ENCODE measurements around the gene CRISP1. TPM values are rescaled to one million over a fixed set of nuclear protein-coding genes. Genes with fewer than 3 reads are reported as not detected.

Gene CRISP1
- total and polyA plus RNA-seq, 2 of the 4 experiments (the other 2 are of a cell fraction) = not detected

GRCh38 chr6:49841424-49841823, 24.9 kb downstream of the CRISP1 start:
- intact Hi-C loops (cut with micrococcal nuclease) (no loop called here), dilution Hi-C loops (cut with HindIII; ENCODE audit: low sequenced_read_pairs, unreplicated experiment) (no loop called here), in situ Hi-C loops (cut with MboI; ENCODE audit: low sequenced_read_pairs) (loop anchor here (25.0 kb wide), 1 partner anchor 304 kb away; no protein-coding TSS in a partner anchor)
- no TSS peak for BruUV-seq (replicated peaks)
- Histone ChIP-seq H2BK5ac (ENCODE audit: low read depth, low read length, poor library complexity, severe bottlenecking) (no peak overlapping the region), H3K4ac (ENCODE audit: low read depth, low read length) (no peak overlapping the region), H3K4me2 (ENCODE audit: low read depth, low read length) (no peak overlapping the region), H3K4me3 (ENCODE audit: insufficient read depth, low read depth, low read length) (no peak overlapping the region), H3K23ac (ENCODE audit: low read depth, low read length) (no peak overlapping the region), H4K20me1 (ENCODE audit: insufficient read depth, low read length) (no peaks in the 10 kb centered on the region), H3K9me3 (ENCODE audit: control insufficient read depth, insufficient read depth, low read length) (no peaks in the 10 kb centered on the region), H4K8ac (ENCODE audit: low read depth in 2 of 2, low read length in 2 of 2) (no peak overlapping the region), H2BK20ac (ENCODE audit: low read depth, low read length) (no peak overlapping the region), H3K4me1 (ENCODE audit: control insufficient read depth, insufficient read depth, low read length) (no peaks in the 10 kb centered on the region), H2BK15ac (ENCODE audit: low read depth, low read length) (no peak overlapping the region), H3K9me1 (ENCODE audit: insufficient read depth, low read length) (no peaks in the 10 kb centered on the region), H3K18ac (ENCODE audit: low read depth, low read length) (no peak overlapping the region), H3K27ac (ENCODE audit: insufficient read depth, low read length) (no peak overlapping the region), H3K14ac (replicated peaks; ENCODE audit: low read depth, low read length) (no peak overlapping the region), H2AK5ac (ENCODE audit: low read depth, low read length) (no peak overlapping the region), H4K5ac (ENCODE audit: low read depth, low read length) (no peak overlapping the region), H4K91ac (ENCODE audit: insufficient read depth, low read depth, low read length) (no peak overlapping the region), H3K27me3 (ENCODE audit: control insufficient read depth, insufficient read depth, low read length) (no peaks in the 10 kb centered on the region), H3K56ac (ENCODE audit: extremely low read depth, insufficient read depth, low read length) (no peak overlapping the region), H2AFZ (replicated peaks; ENCODE audit: low read length, poor library complexity) (no peak overlapping the region), H3K9ac (ENCODE audit: low read depth, low read length) (no peak overlapping the region), H3K36me3 (ENCODE audit: control insufficient read depth, insufficient read depth, low read length) (no peaks in the 10 kb centered on the region), H2AK9ac (replicated peaks; ENCODE audit: low read depth, low read length, poor library complexity) (no peak overlapping the region), H2BK120ac (ENCODE audit: low read depth, low read length) (no peak overlapping the region), H3K79me1 (ENCODE audit: low read depth in 1 of 2, low read length in 2 of 2) (no peaks in the 10 kb centered on the region)
- DNase-seq = no peak
- POLR2A ChIA-PET (ENCODE audit: unreplicated experiment) = no interaction called here
- ATAC-seq (ENCODE audit: low read depth) = no peak
- no CpG with 5 or more reads among the region's 4 CpGs for WGBS, 2 experiments (ENCODE audit: extremely low coverage in 2 of 2, insufficient read length in 1 of 2)
- TF ChIP-seq SMC3 (IDR thresholded peaks at IDR 0.05; ENCODE audit: low read depth, low read length) (no peak), RAD21 (IDR thresholded peaks at IDR 0.05; ENCODE audit: low read length) (no peak), RFX5 (IDR thresholded peaks at IDR 0.05; ENCODE audit: low read depth, low read length) (no peak), FOS (IDR thresholded peaks at IDR 0.05; ENCODE audit: low read depth, low read length) (no peak), CHD1 (IDR thresholded peaks at IDR 0.05; ENCODE audit: low read depth, low read length) (no peak), POLR2A (IDR thresholded peaks at IDR 0.05; ENCODE audit: low read depth, low read length) (no peak), MAFK (IDR thresholded peaks at IDR 0.05; ENCODE audit: low read depth, low read length) (no peak), MXI1 (IDR thresholded peaks at IDR 0.05; ENCODE audit: borderline replicate concordance, low read depth, low read length) (no peak), NFE2L2 (IDR thresholded peaks at IDR 0.05; ENCODE audit: low read depth, low read length) (no peak), RCOR1 (IDR thresholded peaks at IDR 0.05; ENCODE audit: insufficient replicate concordance, low read length) (no peak), MAZ (IDR thresholded peaks at IDR 0.05; ENCODE audit: borderline replicate concordance, low read depth, low read length) (no peak), CEBPB (IDR thresholded peaks at IDR 0.05; ENCODE audit: low read depth, low read length) (no peak), BHLHE40 (IDR thresholded peaks at IDR 0.05; ENCODE audit: low read depth, low read length) (no peak)
- TF ChIP-seq, protein P1, sequence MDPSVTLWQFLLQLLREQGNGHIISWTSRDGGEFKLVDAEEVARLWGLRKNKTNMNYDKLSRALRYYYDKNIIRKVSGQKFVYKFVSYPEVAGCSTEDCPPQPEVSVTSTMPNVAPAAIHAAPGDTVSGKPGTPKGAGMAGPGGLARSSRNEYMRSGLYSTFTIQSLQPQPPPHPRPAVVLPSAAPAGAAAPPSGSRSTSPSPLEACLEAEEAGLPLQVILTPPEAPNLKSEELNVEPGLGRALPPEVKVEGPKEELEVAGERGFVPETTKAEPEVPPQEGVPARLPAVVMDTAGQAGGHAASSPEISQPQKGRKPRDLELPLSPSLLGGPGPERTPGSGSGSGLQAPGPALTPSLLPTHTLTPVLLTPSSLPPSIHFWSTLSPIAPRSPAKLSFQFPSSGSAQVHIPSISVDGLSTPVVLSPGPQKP (IDR thresholded peaks at IDR 0.05; ENCODE audit: borderline replicate concordance, low read depth, low read length) = no peak
- TF ChIP-seq, protein P2, sequence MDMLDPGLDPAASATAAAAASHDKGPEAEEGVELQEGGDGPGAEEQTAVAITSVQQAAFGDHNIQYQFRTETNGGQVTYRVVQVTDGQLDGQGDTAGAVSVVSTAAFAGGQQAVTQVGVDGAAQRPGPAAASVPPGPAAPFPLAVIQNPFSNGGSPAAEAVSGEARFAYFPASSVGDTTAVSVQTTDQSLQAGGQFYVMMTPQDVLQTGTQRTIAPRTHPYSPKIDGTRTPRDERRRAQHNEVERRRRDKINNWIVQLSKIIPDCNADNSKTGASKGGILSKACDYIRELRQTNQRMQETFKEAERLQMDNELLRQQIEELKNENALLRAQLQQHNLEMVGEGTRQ (IDR thresholded peaks at IDR 0.05; ENCODE audit: low read depth, low read length) = no peak
- TF ChIP-seq, protein P3, sequence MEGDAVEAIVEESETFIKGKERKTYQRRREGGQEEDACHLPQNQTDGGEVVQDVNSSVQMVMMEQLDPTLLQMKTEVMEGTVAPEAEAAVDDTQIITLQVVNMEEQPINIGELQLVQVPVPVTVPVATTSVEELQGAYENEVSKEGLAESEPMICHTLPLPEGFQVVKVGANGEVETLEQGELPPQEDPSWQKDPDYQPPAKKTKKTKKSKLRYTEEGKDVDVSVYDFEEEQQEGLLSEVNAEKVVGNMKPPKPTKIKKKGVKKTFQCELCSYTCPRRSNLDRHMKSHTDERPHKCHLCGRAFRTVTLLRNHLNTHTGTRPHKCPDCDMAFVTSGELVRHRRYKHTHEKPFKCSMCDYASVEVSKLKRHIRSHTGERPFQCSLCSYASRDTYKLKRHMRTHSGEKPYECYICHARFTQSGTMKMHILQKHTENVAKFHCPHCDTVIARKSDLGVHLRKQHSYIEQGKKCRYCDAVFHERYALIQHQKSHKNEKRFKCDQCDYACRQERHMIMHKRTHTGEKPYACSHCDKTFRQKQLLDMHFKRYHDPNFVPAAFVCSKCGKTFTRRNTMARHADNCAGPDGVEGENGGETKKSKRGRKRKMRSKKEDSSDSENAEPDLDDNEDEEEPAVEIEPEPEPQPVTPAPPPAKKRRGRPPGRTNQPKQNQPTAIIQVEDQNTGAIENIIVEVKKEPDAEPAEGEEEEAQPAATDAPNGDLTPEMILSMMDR (conservative IDR thresholded peaks at IDR 0.05; ENCODE audit: low read depth, low read length) = no peak
- CTCF ChIA-PET = no interaction called here

Measured in IMR-90 (cell line).